HG02759 (cell line): Measurements from ENCODE around the gene OR10K2.
A peak's percentile ranks its signal among the peaks of the same experiment; 100 is the strongest.
"Not testable (repeated sequence)": the region's sequence is repeated elsewhere in the genome, so short reads cannot be mapped to it uniquely, and the experiment has no call there.

Experiments
- ATAC-seq: cut with Tn5 transposase; IDR thresholded peaks from one replicate; pipeline ENCODE4 v1.9.1; 2021; ENCODE audit warnings: mild to moderate bottlenecking, moderate library complexity; ENCODE audit not compliant: unreplicated experiment

OR10K2 gene

DNA sequence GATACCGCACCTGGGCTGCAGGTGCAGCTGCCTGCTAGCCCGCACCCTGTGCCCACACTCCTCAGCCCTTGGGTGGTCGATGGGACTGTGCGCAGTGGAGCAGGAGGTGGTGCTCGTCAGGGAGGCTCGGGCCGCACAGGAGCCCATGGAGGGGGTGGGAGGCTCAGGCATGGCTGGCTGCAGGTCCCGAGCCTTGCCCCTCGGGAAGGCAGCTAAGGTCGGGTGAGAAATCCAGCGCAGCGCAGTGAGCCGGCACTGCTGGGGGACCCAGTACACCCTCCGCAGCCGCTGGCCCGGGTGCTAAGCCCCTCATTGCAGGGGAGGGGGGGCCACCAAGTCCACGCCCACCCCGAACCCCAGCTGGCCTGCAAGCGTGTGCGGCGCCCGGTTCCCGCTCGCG, 51.9 kb downstream of the OR10K2 start:
- not testable (repeated sequence) for ATAC-seq

DNA sequence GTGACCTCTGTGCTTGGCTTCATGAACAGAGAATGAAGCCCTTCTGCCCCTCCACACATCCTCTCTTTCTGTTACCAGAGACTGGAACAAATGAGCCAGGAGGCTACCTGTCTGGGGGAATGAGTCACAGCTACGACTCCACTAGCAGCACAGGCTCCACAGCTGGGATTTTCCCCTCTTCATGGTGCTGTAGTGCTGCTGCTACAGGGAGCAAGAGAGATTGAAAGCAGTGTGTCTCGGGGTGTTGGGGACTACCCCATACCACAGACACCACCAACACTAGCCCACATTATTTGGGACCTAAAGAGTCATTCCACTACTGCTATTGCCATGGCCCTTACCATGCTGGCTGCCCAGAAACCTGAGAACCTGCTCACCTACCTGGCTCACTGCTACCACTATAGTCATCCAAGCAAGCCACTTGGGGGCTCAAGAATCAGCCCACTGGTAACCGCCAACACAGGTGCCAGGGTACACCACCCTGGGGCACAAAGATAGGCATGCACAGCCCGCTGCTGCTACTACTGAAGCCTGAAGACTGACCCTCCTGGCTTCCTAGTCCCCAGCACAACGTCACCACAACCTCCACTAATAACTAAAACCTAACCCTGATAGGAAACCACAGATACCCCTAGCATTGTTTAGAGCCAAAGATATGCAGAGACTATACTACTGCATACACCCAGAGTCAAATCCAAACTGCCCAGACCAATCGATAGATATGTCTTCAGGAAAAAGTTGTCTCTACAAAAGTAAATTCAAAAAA, 54.7 kb downstream of the OR10K2 start:
- peak; percentile 97 for ATAC-seq
